Stimulated activated CD8-positive, alpha-beta memory T cell treated with anti-CD3 and anti-CD28 coated beads, Interleukin-7, amount 100 ng/mL, for 1 hour (primary cell): ENCODE measurements around the gene CDKAL1.

Experiments used
- DNase-seq, 2 donors: peaks; one replicate each; pipeline ENCODE4 v3.0.0-alpha.2; 2020; ENCODE audit warnings: low read depth in 2 of 2

The CDKAL1 gene

GRCh38 chr6:21138336-21139069 lies 604.2 kb downstream of the CDKAL1 start:
- DNase-seq: no peak

DNA sequence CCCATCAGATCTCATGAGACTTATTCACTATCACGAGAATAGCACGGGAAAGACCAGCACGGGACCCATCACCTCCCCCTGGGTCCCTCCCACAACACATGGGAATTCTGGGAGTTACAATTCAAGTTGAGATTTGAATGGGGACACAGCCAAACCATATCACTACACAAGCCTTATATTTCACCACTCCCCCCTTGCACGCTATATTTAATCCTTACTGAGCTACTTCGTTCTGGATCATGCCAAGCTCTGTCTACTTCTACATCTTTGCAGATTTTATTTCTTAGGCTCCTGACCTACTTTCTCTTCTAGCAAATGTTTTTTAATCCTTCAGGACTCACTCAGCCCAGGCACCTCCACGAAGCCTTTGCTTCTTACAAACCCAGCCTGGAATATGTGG lies 606.7 kb downstream of the CDKAL1 start:
- no peak for DNase-seq

GRCh38 chr6:21141616-21142303 lies 607.5 kb downstream of the CDKAL1 start:
- no peak for DNase-seq

DNA sequence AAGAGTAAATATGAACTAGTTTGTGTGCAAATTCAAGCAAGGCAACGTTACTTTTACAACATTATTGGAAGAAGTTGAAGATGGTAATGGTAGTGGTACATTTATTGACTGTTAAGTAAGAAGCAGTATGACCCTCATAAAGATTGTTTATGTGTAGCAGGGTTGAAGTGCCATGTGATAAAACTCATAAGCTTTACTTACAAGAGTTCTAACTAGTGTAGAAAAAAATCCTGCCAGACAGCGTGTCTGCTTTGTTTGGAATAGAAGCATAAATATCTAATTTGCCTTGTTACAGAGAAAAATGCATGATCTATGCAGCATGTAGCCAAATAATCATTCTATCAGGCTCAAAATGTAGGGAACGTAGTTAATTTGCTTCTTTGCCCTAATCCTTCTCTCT lies 608.5 kb downstream of the CDKAL1 start:
- no peak for DNase-seq

GRCh38 chr6:21143645-21144044 lies 609.4 kb downstream of the CDKAL1 start:
- no peak for DNase-seq

GRCh38 chr6:21144928-21145327 lies 610.7 kb downstream of the CDKAL1 start:
- no peak for DNase-seq

GRCh38 chr6:21147995-21148394 lies 613.7 kb downstream of the CDKAL1 start:
- DNase-seq: no peak

- no peak for DNase-seq
Measured at GRCh38 chr6:21149470-21149869, 615.2 kb downstream of the CDKAL1 start.

DNA sequence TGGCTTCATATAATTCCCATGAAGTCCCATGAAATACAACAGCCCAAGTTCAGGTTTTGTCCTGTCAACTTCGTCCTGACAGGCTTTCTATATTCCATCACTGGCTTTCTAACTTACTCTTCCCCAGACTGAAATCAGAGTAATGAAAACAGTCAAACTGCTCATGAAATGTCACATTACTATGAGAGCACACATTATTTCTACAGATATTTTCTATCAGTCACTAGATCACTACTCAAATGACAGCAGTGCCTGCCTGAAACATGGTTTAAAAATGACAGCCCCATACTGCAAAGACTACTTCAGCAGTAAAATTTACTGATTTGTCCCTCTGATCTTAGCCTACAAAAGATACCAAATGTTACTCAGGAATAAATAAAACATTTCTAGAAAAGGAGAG lies 616.4 kb downstream of the CDKAL1 start:
- no peak for DNase-seq

GRCh38 chr6:21151119-21151518 lies 616.9 kb downstream of the CDKAL1 start:
- DNase-seq: no peak

DNA sequence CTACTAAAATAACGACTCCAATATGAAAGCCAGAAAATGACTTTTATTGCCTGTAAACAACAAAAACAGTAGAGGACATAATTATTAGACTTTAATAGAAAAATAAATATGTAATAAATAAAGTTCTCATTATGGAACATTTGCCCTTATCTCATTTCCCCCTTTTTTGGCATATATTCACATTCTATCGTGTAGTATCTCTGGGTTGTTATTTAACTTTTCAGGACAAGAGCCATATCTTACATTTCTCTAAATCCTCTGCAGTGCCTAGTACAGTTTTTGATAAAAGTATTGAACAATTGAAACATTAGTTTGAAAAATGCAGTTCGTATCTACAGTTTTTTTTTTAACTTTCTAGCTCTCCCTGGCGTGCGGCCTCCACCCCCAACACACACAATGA lies 617.3 kb downstream of the CDKAL1 start:
- no peak for DNase-seq

DNA sequence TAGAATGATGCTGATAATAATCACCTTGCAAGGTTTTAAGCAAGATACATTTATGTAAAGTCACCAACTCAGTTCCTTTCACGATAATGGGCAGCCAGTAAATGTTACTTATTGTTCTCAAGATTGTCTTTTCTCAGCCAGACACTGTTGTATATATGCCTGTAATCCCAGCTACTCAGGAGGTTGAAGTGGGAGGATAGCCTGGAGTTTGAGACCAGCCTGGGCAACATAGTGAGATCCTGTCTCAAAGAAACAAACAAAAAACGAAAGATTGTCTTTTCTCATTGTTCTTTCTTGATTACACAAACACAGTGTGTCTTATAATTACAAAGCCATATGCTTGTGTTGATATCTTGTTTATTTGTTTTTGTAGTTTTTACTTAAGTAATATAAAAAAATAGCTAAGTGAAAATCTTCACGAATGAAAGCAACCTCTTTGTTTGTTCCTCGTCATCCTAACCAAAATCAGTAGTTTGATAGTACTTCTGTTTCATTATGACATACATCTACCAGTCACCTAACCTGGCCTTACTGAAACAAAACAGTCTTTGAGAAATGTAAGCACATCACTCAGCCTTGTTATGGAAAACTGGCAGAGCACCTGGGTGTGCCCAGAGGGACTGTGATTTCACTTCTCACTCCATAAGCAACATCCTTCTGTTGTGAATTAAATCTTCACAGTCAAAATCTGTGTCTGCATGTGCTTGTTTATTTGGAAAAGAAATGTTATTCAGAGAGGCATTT lies 623.1 kb downstream of the CDKAL1 start:
- DNase-seq: no peak

- no peak for DNase-seq
Measured at GRCh38 chr6:21158149-21158548, 623.9 kb downstream of the CDKAL1 start.

DNA sequence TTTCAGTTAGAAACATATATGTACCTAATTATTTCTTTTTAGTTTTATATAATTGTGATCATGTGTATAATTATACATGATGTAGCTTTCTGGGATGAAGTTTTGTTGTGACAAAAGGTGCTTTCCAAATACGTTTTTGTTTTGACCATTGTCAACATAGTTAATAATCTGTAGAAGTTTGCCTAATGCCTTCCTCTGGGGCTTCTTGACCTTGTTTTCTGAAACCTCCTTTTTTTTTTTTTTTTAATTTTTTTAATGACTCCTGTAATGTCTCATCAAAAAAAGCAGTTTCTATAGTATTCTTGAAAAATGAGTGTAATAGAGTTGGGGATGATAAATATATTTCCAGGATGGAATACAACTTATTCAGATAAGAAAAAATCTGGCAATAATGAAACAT lies 624.6 kb downstream of the CDKAL1 start:
- DNase-seq: no peak

GRCh38 chr6:21159465-21159864 lies 625.2 kb downstream of the CDKAL1 start:
- DNase-seq: no peak

DNA sequence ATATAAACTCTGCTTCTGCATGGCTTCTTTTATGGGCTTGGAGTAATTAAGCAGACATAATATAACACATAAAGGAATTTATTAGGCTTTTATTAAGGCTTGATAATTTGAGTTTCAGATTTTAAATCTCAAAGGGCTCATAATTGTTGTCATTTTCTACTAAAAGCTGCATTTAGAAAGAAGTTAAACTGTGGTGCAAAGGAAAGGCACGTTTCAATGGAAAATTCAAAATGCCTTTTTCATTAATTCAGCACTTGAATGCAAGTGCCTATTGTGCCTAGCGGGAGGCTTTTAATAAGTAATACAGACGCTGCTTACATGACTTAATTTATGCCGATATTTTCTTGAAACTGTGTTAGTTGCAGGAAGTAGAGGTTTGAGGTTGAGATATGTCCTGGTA lies 627.5 kb downstream of the CDKAL1 start:
- DNase-seq: no peak

DNA sequence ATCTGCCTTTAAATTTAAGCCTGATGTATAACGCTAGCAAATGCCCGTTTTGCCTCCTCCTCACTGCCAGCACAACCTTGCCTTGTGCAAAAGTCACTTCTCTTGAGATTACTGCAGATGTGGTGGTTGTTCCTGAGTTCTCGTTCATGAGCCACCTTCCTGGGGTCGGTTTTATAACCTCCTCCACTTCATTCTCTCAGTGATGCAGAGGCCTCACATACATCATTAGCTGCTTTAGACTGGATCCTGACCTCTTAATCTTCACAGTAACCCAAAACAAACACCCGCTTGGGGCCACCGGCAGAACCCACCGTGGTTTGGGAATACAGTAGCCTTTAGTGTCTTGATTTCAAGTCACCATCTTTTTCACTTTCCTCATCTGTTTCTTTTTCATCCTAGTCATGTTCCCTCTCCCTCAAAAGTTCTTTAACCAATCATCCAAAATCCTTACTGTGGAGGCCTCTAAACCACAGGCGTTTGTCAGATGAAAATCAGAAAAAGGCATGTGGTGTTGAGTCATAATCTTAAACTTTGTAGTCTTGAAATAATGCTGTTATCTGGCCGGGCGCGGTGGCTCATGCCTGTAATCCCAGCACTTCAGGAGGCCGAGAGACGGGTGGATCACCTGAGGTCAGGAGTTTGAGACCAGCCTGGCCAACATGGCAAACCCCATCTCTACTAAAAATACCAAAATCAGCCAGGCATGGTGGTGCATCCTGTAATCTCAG lies 629.0 kb downstream of the CDKAL1 start:
- no peak for DNase-seq

- DNase-seq: no peak
Measured at GRCh38 chr6:21163838-21164180, 629.6 kb downstream of the CDKAL1 start.

DNA sequence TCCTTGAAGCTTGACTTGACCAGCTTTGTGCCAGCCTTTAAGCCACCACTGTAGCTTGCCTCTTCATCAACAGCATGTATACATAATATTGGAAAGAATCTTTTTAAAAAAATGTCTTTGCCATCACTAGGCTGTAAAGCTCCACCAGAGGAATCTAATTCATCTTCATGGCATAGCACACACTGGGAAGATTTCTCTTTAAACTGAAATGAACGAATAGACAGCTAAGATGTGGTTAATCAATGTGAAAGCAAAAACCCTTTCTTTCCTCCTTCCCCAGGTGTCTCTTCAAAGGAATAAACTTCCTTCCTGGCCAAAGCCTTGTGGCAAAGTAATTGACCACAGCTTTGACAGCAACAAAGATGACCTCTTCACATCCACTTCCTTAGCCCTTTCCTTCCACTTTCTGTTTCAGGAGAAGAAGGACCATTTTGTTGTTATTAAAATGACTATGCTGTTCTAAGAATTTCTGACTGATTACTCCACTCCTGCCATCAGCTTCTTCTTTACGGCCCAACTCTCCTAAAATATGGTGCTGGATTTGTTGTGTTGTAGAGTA lies 630.6 kb downstream of the CDKAL1 start:
- no peak for DNase-seq

GRCh38 chr6:21166754-21167153 lies 632.5 kb downstream of the CDKAL1 start:
- no peak for DNase-seq

GRCh38 chr6:21167790-21168189 lies 633.5 kb downstream of the CDKAL1 start:
- no peak for DNase-seq

- DNase-seq: no peak
Measured at GRCh38 chr6:21171801-21172200, 637.5 kb downstream of the CDKAL1 start.
